HG03442 (cell line): ENCODE measurements around the gene DAP.
"Not testable (repeated sequence)": the region's sequence is repeated elsewhere in the genome, so short reads cannot be mapped to it uniquely, and the experiment has no call there.

ENCODE experiments used
- ATAC-seq: cut with Tn5 transposase; IDR thresholded peaks from one replicate; pipeline ENCODE4 v1.9.1; 2021; ENCODE audit warnings: mild to moderate bottlenecking, moderate library complexity; ENCODE audit not compliant: unreplicated experiment

The DAP gene

GRCh38 chr5:10674582-10674981 lies 86.5 kb downstream of the DAP start:
- no peak for ATAC-seq

GRCh38 chr5:10674096-10674495 lies 86.9 kb downstream of the DAP start:
- ATAC-seq = no peak

GRCh38 chr5:10673407-10673806 lies 87.6 kb downstream of the DAP start:
- no peak for ATAC-seq

GRCh38 chr5:10673017-10673389 lies 88.0 kb downstream of the DAP start:
- ATAC-seq = no peak

- no peak for ATAC-seq
Measured at GRCh38 chr5:10672146-10673016, 88.7 kb downstream of the DAP start.

- no peak for ATAC-seq
Measured at GRCh38 chr5:10671041-10672008, 89.7 kb downstream of the DAP start.

GRCh38 chr5:10669983-10670382 lies 91.1 kb downstream of the DAP start:
- ATAC-seq = no peak

- ATAC-seq = no peak
Measured at GRCh38 chr5:10668697-10669096, 92.3 kb downstream of the DAP start.

- ATAC-seq = no peak
Measured at GRCh38 chr5:10667431-10668057, 93.5 kb downstream of the DAP start.

GRCh38 chr5:10666531-10667299 lies 94.3 kb downstream of the DAP start:
- ATAC-seq = no peak

GRCh38 chr5:10665799-10666198 lies 95.2 kb downstream of the DAP start:
- no peak for ATAC-seq

GRCh38 chr5:10664180-10664769 lies 96.8 kb downstream of the DAP start:
- ATAC-seq = not testable (repeated sequence)

- ATAC-seq = no peak
Measured at GRCh38 chr5:10663489-10664179, 97.4 kb downstream of the DAP start.

GRCh38 chr5:10662661-10663488 lies 98.2 kb downstream of the DAP start:
- no peak for ATAC-seq

GRCh38 chr5:10662083-10662482 lies 99.0 kb downstream of the DAP start:
- ATAC-seq = no peak

GRCh38 chr5:10661401-10661800 lies 99.6 kb downstream of the DAP start:
- no peak for ATAC-seq

GRCh38 chr5:10660720-10661387 lies 100.2 kb downstream of the DAP start:
- ATAC-seq = no peak

GRCh38 chr5:10660135-10660534 lies 100.9 kb downstream of the DAP start:
- ATAC-seq = no peak
